GM19043 (cell line): ENCODE measurements around the gene KLRF2.

Experiments used
- ATAC-seq: cut with Tn5 transposase; IDR thresholded peaks from one replicate; pipeline ENCODE4 v1.9.1; 2021; ENCODE audit warnings: low read depth; ENCODE audit not compliant: unreplicated experiment

The KLRF2 gene

GRCh38 chr12:9883175-9883574 is 1.9 kb downstream of the KLRF2 start:
- ATAC-seq, result no peak

GRCh38 chr12:9888665-9889273 is 7.5 kb downstream of the KLRF2 start:
- ATAC-seq, result no peak

GRCh38 chr12:9895215-9895971 is 14.1 kb downstream of the KLRF2 start:
- ATAC-seq, result no peak

- ATAC-seq, result no peak
Observed at GRCh38 chr12:9897535-9897934, 16.2 kb downstream of the KLRF2 start.

GRCh38 chr12:9899209-9899608 is 17.9 kb downstream of the KLRF2 start:
- no peak for ATAC-seq

GRCh38 chr12:9900930-9901329 is 19.6 kb downstream of the KLRF2 start:
- no peak for ATAC-seq

GRCh38 chr12:9902539-9903228 is 21.4 kb downstream of the KLRF2 start:
- ATAC-seq, result no peak

- no peak for ATAC-seq
Observed at GRCh38 chr12:9906873-9907272, 25.6 kb downstream of the KLRF2 start.

- ATAC-seq, result no peak
Observed at GRCh38 chr12:9907769-9908168, 26.5 kb downstream of the KLRF2 start.

- no peak for ATAC-seq
Observed at GRCh38 chr12:9908350-9908749, 27.1 kb downstream of the KLRF2 start.

- no peak for ATAC-seq
Observed at GRCh38 chr12:9909724-9910123, 28.4 kb downstream of the KLRF2 start.

- no peak for ATAC-seq
Observed at GRCh38 chr12:9910716-9911421, 29.6 kb downstream of the KLRF2 start.

GRCh38 chr12:9911708-9912107 is 30.4 kb downstream of the KLRF2 start:
- ATAC-seq, result no peak

GRCh38 chr12:9919443-9919842 is 38.2 kb downstream of the KLRF2 start:
- no peak for ATAC-seq

GRCh38 chr12:9920451-9920850 is 39.2 kb downstream of the KLRF2 start:
- no peak for ATAC-seq

- no peak for ATAC-seq
Observed at GRCh38 chr12:9922429-9922828, 41.1 kb downstream of the KLRF2 start.

- no peak for ATAC-seq
Observed at GRCh38 chr12:9925705-9926393, 44.6 kb downstream of the KLRF2 start.

GRCh38 chr12:9926876-9927275 is 45.6 kb downstream of the KLRF2 start:
- ATAC-seq, result no peak

- no peak for ATAC-seq
Observed at GRCh38 chr12:9928607-9929006, 47.3 kb downstream of the KLRF2 start.

GRCh38 chr12:9931245-9931644 is 50.0 kb downstream of the KLRF2 start:
- ATAC-seq, result no peak

GRCh38 chr12:9932270-9932669 is 51.0 kb downstream of the KLRF2 start, which contains the start of gene CLEC2A:
CLEC2A (minus strand) TSS chr12:9932370; CDS start chr12:9932329, 41 bp downstream.
- ATAC-seq, result no peak
